Measurements from ENCODE around the gene LAMP5. TPM values are rescaled to one million over a fixed set of nuclear protein-coding genes. Genes with fewer than 3 reads are reported as not detected.

Gene LAMP5
- total and polyA plus RNA-seq, 10 donors, result 0.26 to 1.5 (median 0.73) TPM

DNA sequence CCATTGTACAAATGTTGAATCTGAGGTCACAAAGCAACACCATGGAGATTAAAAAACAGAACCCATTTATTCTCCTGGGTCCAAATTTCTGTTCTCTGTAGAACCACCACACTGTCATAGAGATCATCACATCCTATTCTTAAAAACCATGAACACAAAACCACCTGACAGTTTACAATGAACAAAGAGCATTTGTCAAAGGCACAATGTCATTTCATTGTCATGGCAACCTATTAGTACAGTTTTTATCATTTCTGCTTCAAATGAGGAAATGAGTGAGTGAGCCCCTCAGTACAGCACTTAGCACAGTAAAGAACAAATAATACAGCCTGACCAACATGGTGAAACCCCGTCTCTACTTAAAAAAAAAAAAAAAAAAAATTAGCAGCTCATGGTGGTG lies 23.1 kb upstream of the LAMP5 start:
- H3K36me3 ChIP-seq, result no peaks in the 10 kb centered on the region
- no peak for TF ChIP-seq POLR2AphosphoS5 (IDR thresholded peaks at IDR 0.05)
- no peak for TF ChIP-seq POLR2A (IDR thresholded peaks at IDR 0.05)
- TF ChIP-seq CTCF (IDR thresholded peaks at IDR 0.05 in 8 of 11, conservative IDR thresholded peaks at IDR 0.05 in 3 of 11), result no peak
- intact Hi-C loops (cut with DNase I; ENCODE audit: low total_unique reads), result no loop called here
- H3K27ac ChIP-seq, result no peak overlapping the region
- H3K27me3 ChIP-seq (replicated peaks in 1 of 7), result no peaks in the 10 kb centered on the region
- no peak for DNase-seq
- H3K4me3 ChIP-seq, result no peak overlapping the region
- no peaks in the 10 kb centered on the region for H3K9me3 ChIP-seq
- H3K4me1 ChIP-seq, result no peaks in the 10 kb centered on the region
- 76 to 100% (median 84%) methylated on average over 1 of the region's 1 CpG for WGBS, 5 donors

DNA sequence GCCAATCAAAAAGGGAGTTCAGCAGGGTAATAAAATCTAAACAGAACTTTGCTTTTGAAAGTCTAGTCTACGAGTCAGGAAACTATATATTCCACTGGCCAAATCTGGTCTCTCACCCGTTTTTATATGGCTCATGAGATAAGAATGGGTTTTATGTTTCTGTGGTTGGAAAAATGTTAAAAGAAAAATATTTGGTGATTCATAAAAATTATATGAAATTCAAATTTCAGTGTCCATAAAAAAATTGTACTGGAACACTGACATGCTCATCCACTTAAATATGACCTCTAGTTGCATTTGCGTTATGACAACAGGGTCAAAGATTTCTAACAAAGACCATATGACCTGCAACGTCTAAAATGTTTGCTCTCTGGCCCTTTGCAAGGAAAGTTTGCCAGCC lies 22.3 kb upstream of the LAMP5 start:
- Histone ChIP-seq H3K9me3 (no peaks in the 10 kb centered on the region), H3K36me3 (no peaks in the 10 kb centered on the region), H3K27ac (no peak overlapping the region), H3K27me3 (replicated peaks in 1 of 7) (no peaks in the 10 kb centered on the region), H3K4me3 (no peak overlapping the region), H3K4me1 (no peaks in the 10 kb centered on the region)
- DNase-seq, result no peak
- TF ChIP-seq POLR2A (IDR thresholded peaks at IDR 0.05) (no peak), CTCF (IDR thresholded peaks at IDR 0.05 in 8 of 11, conservative IDR thresholded peaks at IDR 0.05 in 3 of 11) (no peak), POLR2AphosphoS5 (IDR thresholded peaks at IDR 0.05) (no peak)
- intact Hi-C loops (cut with DNase I; ENCODE audit: low total_unique reads), result no loop called here
- 52 to 80% (median 67%) methylated on average over 4 of the region's 4 CpGs for WGBS, 5 donors

DNA sequence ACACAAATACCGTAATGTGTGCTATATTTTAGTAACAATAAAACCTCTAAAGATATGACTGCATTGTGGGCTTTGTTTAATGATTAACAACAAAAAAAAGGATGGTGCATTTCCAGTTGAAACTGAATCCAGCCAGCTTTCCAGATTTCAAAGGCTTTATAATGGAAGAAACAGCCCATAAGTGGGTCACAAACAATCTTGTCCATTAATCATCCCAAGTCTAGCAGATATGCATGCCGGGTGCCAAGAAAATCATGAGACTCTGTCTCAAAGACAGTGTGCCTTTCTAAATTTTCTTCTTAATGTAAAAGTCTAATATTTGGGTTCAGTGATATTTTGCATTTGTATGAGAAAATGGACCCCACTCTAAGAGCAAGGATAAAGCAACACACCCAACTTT lies 20.6 kb upstream of the LAMP5 start:
- no peak for DNase-seq
- Histone ChIP-seq H3K9me3 (no peaks in the 10 kb centered on the region), H3K4me1 (no peaks in the 10 kb centered on the region), H3K27ac (no peak overlapping the region), H3K4me3 (no peak overlapping the region), H3K36me3 (no peaks in the 10 kb centered on the region), H3K27me3 (replicated peaks in 1 of 7) (no peaks in the 10 kb centered on the region)
- intact Hi-C loops (cut with DNase I; ENCODE audit: low total_unique reads), result no loop called here
- no peak for TF ChIP-seq CTCF (IDR thresholded peaks at IDR 0.05 in 8 of 11, conservative IDR thresholded peaks at IDR 0.05 in 3 of 11)
- TF ChIP-seq POLR2AphosphoS5 (IDR thresholded peaks at IDR 0.05), result no peak
- TF ChIP-seq POLR2A (IDR thresholded peaks at IDR 0.05), result no peak
- WGBS, 5 donors, result 73 to 94% (median 87%) methylated on average over 2 of the region's 2 CpGs

- H3K36me3 ChIP-seq, result no peaks in the 10 kb centered on the region
- H3K4me3 ChIP-seq, result no peak overlapping the region
- H3K9me3 ChIP-seq, result no peaks in the 10 kb centered on the region
- intact Hi-C loops (cut with DNase I; ENCODE audit: low total_unique reads), result no loop called here
- TF ChIP-seq POLR2A (IDR thresholded peaks at IDR 0.05), result no peak
- no peak for TF ChIP-seq POLR2AphosphoS5 (IDR thresholded peaks at IDR 0.05)
- TF ChIP-seq CTCF (IDR thresholded peaks at IDR 0.05 in 8 of 11, conservative IDR thresholded peaks at IDR 0.05 in 3 of 11), result no peak
- DNase-seq, result no peak
- peaks cover 0 to 4% (median 0%) of the 10 kb centered on the region in 6 donors for H3K4me1 ChIP-seq
- H3K27ac ChIP-seq, result no peak overlapping the region
- H3K27me3 ChIP-seq (replicated peaks in 1 of 7), result no peaks in the 10 kb centered on the region
- 65 to 81% (median 70%) methylated on average over 2 of the region's 2 CpGs for WGBS, 5 donors
Measured at GRCh38 chr20:9495701-9496100, 18.7 kb upstream of the LAMP5 start.
